Right atrium auricular region (tissue), 2 donors: ENCODE measurements around the gene EXT2. TPM values are rescaled to one million over a fixed set of nuclear protein-coding genes. Genes with fewer than 3 reads are reported as not detected.

Source experiments
- DNase-seq: peaks from one replicate; pipeline ENCODE4 v3.0.0-alpha.2; 2019; ENCODE audit warnings: low spot score
- H3K27ac ChIP-seq, 2 donors: fragments of 200-600 bp; sonication (generic); 1 replicate in 1 of 2; 2 replicates in 1 of 2; pipeline ENCODE4 v1.5.1; 2016 to 2019
- H3K27me3 ChIP-seq, 2 donors: fragments of 200-600 bp; sonication (generic); one replicate each; pipeline versions ENCODE4 v1.5.1 to v1.6.0; 2017 to 2019
- H3K36me3 ChIP-seq: fragments of 200-600 bp; sonication (generic); one replicate; pipeline ENCODE4 v1.5.1; 2016
- H3K4me1 ChIP-seq, 2 donors: fragments of 200-600 bp; sonication (generic); one replicate each; pipeline versions ENCODE4 v1.5.1 to v1.6.0; 2017 to 2019
- H3K4me3 ChIP-seq, 2 donors: fragments of 200-600 bp; sonication (generic); 1 replicate in 1 of 2; 2 replicates in 1 of 2; pipeline ENCODE4 v1.5.1; 2017 to 2019; ENCODE audit warnings: mild to moderate bottlenecking in 1 of 2, moderate library complexity in 1 of 2
- H3K9me3 ChIP-seq, 2 donors: fragments of 200-600 bp; sonication (generic); one replicate each; pipeline ENCODE4 v1.5.1; 2019
- CTCF ChIP-seq, 2 donors: fragments of 200-600 bp; sonication (generic); IDR thresholded peaks; one replicate each; pipeline ENCODE4 v1.5.1; 2019; ENCODE audit warnings: antibody characterized with exemption in 2 of 2
- total RNA-seq, 2 donors: library from RNA; depleted of rRNA; stranded (reverse); fragments of >200 nt; gene quantifications; one replicate each; pipeline ENCODE4 v1.1.0, GENCODE V29; 2016

Gene EXT2
- total RNA-seq, 2 donors from 2014 or later, result 37.2 to 45.2 TPM

- no peak overlapping the region for H3K4me3 ChIP-seq
Measured at GRCh38 chr11:44205352-44205751, 109.9 kb downstream of the EXT2 start.

GRCh38 chr11:44205836-44206235 lies 110.4 kb downstream of the EXT2 start:
- no peak for TF ChIP-seq CTCF (IDR thresholded peaks at IDR 0.05)
- no peak for DNase-seq
- Histone ChIP-seq H3K36me3 (peaks cover 4% of the 10 kb centered on the region), H3K4me3 (no peak overlapping the region), H3K27ac (no peak overlapping the region), H3K27me3 (no peaks in the 10 kb centered on the region), H3K4me1 (peaks cover 0 to 11% of the 10 kb centered on the region in 2 donors), H3K9me3 (no peaks in the 10 kb centered on the region)

More at GRCh38 chr11:44205352-44205751, 109.9 kb downstream of the EXT2 start:
- H3K27ac ChIP-seq, result no peak overlapping the region
- DNase-seq, result no peak
- H3K4me1 ChIP-seq, result peaks cover 0 to 11% of the 10 kb centered on the region in 2 donors
- H3K9me3 ChIP-seq, result no peaks in the 10 kb centered on the region
- H3K27me3 ChIP-seq, result no peaks in the 10 kb centered on the region
- no peak for TF ChIP-seq CTCF (IDR thresholded peaks at IDR 0.05)
- H3K36me3 ChIP-seq, result peaks cover 4% of the 10 kb centered on the region

GRCh38 chr11:44207292-44207691 lies 111.8 kb downstream of the EXT2 start:
- peaks cover 0 to 11% of the 10 kb centered on the region in 2 donors for H3K4me1 ChIP-seq
- DNase-seq, result no peak
- H3K27me3 ChIP-seq, result no peaks in the 10 kb centered on the region
- peaks cover 4% of the 10 kb centered on the region for H3K36me3 ChIP-seq
- H3K9me3 ChIP-seq, result no peaks in the 10 kb centered on the region
- no peak overlapping the region for H3K27ac ChIP-seq
- no peak overlapping the region for H3K4me3 ChIP-seq
- no peak for TF ChIP-seq CTCF (IDR thresholded peaks at IDR 0.05)

- TF ChIP-seq CTCF (IDR thresholded peaks at IDR 0.05), result no peak
- DNase-seq, result no peak
- peaks cover 0 to 4% of the 10 kb centered on the region in 2 donors for H3K4me1 ChIP-seq
- no peaks in the 10 kb centered on the region for H3K9me3 ChIP-seq
- no peak overlapping the region for H3K4me3 ChIP-seq
- no peaks in the 10 kb centered on the region for H3K27me3 ChIP-seq
- H3K27ac ChIP-seq, result no peak overlapping the region
- H3K36me3 ChIP-seq, result peaks cover 4% of the 10 kb centered on the region
Measured at GRCh38 chr11:44208976-44209603, 113.6 kb downstream of the EXT2 start.

- TF ChIP-seq CTCF (IDR thresholded peaks at IDR 0.05), result no peak
- Histone ChIP-seq H3K4me3 (no peak overlapping the region), H3K4me1 (no peaks in the 10 kb centered on the region), H3K27me3 (no peaks in the 10 kb centered on the region), H3K9me3 (no peaks in the 10 kb centered on the region), H3K36me3 (no peaks in the 10 kb centered on the region), H3K27ac (no peak overlapping the region)
- DNase-seq, result no peak
Measured at GRCh38 chr11:44212128-44212527, 116.7 kb downstream of the EXT2 start.

- no peaks in the 10 kb centered on the region for H3K36me3 ChIP-seq
- H3K27ac ChIP-seq, result no peak overlapping the region
- no peak for DNase-seq
- no peaks in the 10 kb centered on the region for H3K9me3 ChIP-seq
- H3K4me3 ChIP-seq, result no peak overlapping the region
- no peak for TF ChIP-seq CTCF (IDR thresholded peaks at IDR 0.05)
- no peaks in the 10 kb centered on the region for H3K27me3 ChIP-seq
- no peaks in the 10 kb centered on the region for H3K4me1 ChIP-seq
Measured at GRCh38 chr11:44213148-44213547, 117.7 kb downstream of the EXT2 start.
